ENCODE results near the gene SV2B. TPM values are rescaled to one million over a fixed set of nuclear protein-coding genes. Genes with fewer than 3 reads are reported as not detected.

SV2B gene
- total and polyA plus RNA-seq, 2 donors (not counting 1 experiment from before 2014, with no cell fraction given): under 0.01 TPM; not detected in 1

- no peaks in the 10 kb centered on the region for H3K9me3 ChIP-seq (ENCODE audit: control insufficient read depth, insufficient read depth, low read depth, low read length)
- no peaks in the 10 kb centered on the region for H3K36me3 ChIP-seq (ENCODE audit: control insufficient read depth, insufficient read depth, low read length)
- TF ChIP-seq CTCF (conservative IDR thresholded peaks at IDR 0.05 in 1 of 2, IDR thresholded peaks at IDR 0.05 in 1 of 2; ENCODE audit: low read depth in 1 of 2, low read length in 2 of 2): no peak
- no peak for TF ChIP-seq EZH2 (IDR thresholded peaks at IDR 0.05; ENCODE audit: low read length, missing control alignments)
- DNase-seq (ENCODE audit: low read depth in 2 of 2): no peak
- H3K4me2 ChIP-seq (ENCODE audit: extremely low read depth, insufficient read depth, low read length): no peak overlapping the region
- no peak overlapping the region for H3K9ac ChIP-seq (ENCODE audit: insufficient read depth, low read length)
- no peaks in the 10 kb centered on the region for H3K79me2 ChIP-seq (ENCODE audit: control insufficient read depth, insufficient read depth, low read length)
- no peaks in the 10 kb centered on the region for H3K27me3 ChIP-seq (ENCODE audit: control insufficient read depth, insufficient read depth, low read length)
- H3K27ac ChIP-seq (ENCODE audit: insufficient read depth, low read length): no peak overlapping the region
- no peaks in the 10 kb centered on the region for H4K20me1 ChIP-seq (ENCODE audit: control insufficient read depth, extremely low read depth, insufficient read depth, low read length)
- no peaks in the 10 kb centered on the region for H3K4me1 ChIP-seq (ENCODE audit: control insufficient read depth, extremely low read depth, insufficient read depth, low read length)
- H2AFZ ChIP-seq (ENCODE audit: low read length): no peak overlapping the region
- no peak overlapping the region for H3K4me3 ChIP-seq (replicated peaks in 1 of 4; ENCODE audit: control extremely low read depth in 1 of 4, insufficient read depth in 1 of 4, low read depth in 3 of 4, low read length in 4 of 4)
These were observed 184.9 kb downstream of the SV2B start for GRCh38 chr15:91284758-91285466.

DNA sequence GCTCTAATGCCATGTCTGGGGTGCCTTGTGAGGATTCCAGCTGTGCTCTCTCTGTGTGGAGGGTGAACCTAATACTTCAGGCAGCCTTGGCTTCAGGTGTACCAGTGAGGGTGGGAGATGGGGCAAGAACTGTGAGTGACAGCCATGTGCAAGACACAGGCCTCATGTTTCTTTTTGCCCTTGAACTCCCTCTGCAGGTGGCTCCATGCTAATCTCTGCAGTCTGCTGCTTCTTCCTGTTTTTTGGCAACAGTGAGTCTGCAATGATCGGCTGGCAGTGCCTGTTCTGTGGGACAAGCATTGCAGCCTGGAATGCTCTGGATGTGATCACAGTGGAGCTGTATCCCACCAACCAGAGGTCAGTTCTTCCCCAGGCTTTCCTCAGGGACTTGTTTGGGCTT, 189.3 kb downstream of the SV2B start:
- Histone ChIP-seq H3K4me2 (ENCODE audit: extremely low read depth, insufficient read depth, low read length) (no peak overlapping the region), H3K9ac (ENCODE audit: insufficient read depth, low read length) (no peak overlapping the region), H2AFZ (ENCODE audit: low read length) (no peak overlapping the region), H3K4me3 (replicated peaks in 1 of 4; ENCODE audit: control extremely low read depth in 1 of 4, insufficient read depth in 1 of 4, low read depth in 3 of 4, low read length in 4 of 4) (no peak overlapping the region), H3K27ac (ENCODE audit: insufficient read depth, low read length) (no peak overlapping the region), H3K4me1 (ENCODE audit: control insufficient read depth, extremely low read depth, insufficient read depth, low read length) (no peaks in the 10 kb centered on the region), H3K9me3 (ENCODE audit: control insufficient read depth, insufficient read depth, low read depth, low read length) (no peaks in the 10 kb centered on the region), H4K20me1 (ENCODE audit: control insufficient read depth, extremely low read depth, insufficient read depth, low read length) (no peaks in the 10 kb centered on the region), H3K36me3 (ENCODE audit: control insufficient read depth, insufficient read depth, low read length) (no peaks in the 10 kb centered on the region), H3K27me3 (ENCODE audit: control insufficient read depth, insufficient read depth, low read length) (no peaks in the 10 kb centered on the region), H3K79me2 (ENCODE audit: control insufficient read depth, insufficient read depth, low read length) (no peaks in the 10 kb centered on the region)
- no peak for TF ChIP-seq EZH2 (IDR thresholded peaks at IDR 0.05; ENCODE audit: low read length, missing control alignments)
- no peak for TF ChIP-seq CTCF (conservative IDR thresholded peaks at IDR 0.05 in 1 of 2, IDR thresholded peaks at IDR 0.05 in 1 of 2; ENCODE audit: low read depth in 1 of 2, low read length in 2 of 2)
- no peak for DNase-seq (ENCODE audit: low read depth in 2 of 2)

GRCh38 chr15:91290553-91290952, 190.5 kb downstream of the SV2B start:
- Histone ChIP-seq H3K4me3 (replicated peaks in 1 of 4; ENCODE audit: control extremely low read depth in 1 of 4, insufficient read depth in 1 of 4, low read depth in 3 of 4, low read length in 4 of 4) (no peak overlapping the region), H3K4me2 (ENCODE audit: extremely low read depth, insufficient read depth, low read length) (no peak overlapping the region), H3K4me1 (ENCODE audit: control insufficient read depth, extremely low read depth, insufficient read depth, low read length) (no peaks in the 10 kb centered on the region), H3K36me3 (ENCODE audit: control insufficient read depth, insufficient read depth, low read length) (no peaks in the 10 kb centered on the region), H2AFZ (ENCODE audit: low read length) (no peak overlapping the region), H4K20me1 (ENCODE audit: control insufficient read depth, extremely low read depth, insufficient read depth, low read length) (no peaks in the 10 kb centered on the region), H3K9ac (ENCODE audit: insufficient read depth, low read length) (no peak overlapping the region), H3K27me3 (ENCODE audit: control insufficient read depth, insufficient read depth, low read length) (no peaks in the 10 kb centered on the region), H3K9me3 (ENCODE audit: control insufficient read depth, insufficient read depth, low read depth, low read length) (no peaks in the 10 kb centered on the region), H3K79me2 (ENCODE audit: control insufficient read depth, insufficient read depth, low read length) (no peaks in the 10 kb centered on the region), H3K27ac (ENCODE audit: insufficient read depth, low read length) (no peak overlapping the region)
- no peak for DNase-seq (ENCODE audit: low read depth in 2 of 2)
- TF ChIP-seq EZH2 (IDR thresholded peaks at IDR 0.05; ENCODE audit: low read length, missing control alignments) (no peak), CTCF (conservative IDR thresholded peaks at IDR 0.05 in 1 of 2, IDR thresholded peaks at IDR 0.05 in 1 of 2; ENCODE audit: low read depth in 1 of 2, low read length in 2 of 2) (no peak)
